Stimulated activated naive CD4-positive, alpha-beta T cell (primary cell): Measurements from ENCODE around the gene BOD1L1.

Source experiments
- DNase-seq, 6 experiments: peaks; one replicate each; lab custom pipeline; 2025; lab: John Stamatoyannopoulos, UW

The BOD1L1 gene

DNA sequence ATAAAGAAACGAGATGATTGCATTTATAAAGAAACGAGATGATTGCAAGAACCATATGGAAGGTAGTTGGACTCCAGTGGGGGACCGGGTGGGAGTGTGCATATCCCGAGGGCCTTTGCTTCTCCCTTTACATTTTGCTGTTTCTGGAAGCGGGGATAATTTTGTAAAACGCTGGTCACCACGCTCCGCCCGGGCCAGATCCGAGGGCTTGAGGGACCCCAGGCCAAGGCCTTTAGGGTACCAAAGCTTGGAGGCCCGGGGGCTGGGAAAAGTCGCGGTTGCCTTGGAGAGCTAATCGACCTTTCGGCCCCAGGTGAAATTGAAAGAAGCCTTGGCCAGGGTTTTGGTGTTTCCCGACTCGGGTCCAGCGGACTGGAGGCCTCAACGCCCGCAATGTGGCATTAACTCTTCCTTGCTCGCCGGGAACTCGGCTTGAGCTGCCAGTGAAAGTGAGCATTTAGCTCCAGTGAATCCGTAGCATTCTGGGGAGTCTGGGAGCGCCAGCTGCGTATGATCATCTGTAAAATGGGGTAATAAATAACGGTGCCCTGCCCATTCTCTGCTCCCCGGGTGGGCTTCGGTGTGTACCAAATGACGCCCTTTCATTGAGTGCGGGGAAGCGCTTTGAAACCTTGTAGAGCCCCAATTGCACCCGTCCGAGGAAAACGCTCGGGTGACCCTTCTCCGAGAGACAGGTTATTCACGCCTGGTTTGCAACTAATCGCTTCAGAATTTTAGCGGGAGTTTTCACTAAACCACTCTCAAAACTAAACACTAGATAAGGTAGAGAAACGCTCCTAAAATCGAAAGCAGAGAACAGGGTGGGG lies 87.7 kb downstream of the BOD1L1 start:
- no peak for DNase-seq

GRCh38 chr4:13539047-13539618 lies 88.4 kb downstream of the BOD1L1 start:
- DNase-seq = no peak

GRCh38 chr4:13538427-13538973 lies 89.0 kb downstream of the BOD1L1 start:
- no peak for DNase-seq

- DNase-seq = no peak
These were observed 89.7 kb downstream of the BOD1L1 start for GRCh38 chr4:13537832-13538177.

GRCh38 chr4:13537011-13537831 lies 90.3 kb downstream of the BOD1L1 start:
- DNase-seq = peak in 1 of 6 experiments; percentile 9

DNA sequence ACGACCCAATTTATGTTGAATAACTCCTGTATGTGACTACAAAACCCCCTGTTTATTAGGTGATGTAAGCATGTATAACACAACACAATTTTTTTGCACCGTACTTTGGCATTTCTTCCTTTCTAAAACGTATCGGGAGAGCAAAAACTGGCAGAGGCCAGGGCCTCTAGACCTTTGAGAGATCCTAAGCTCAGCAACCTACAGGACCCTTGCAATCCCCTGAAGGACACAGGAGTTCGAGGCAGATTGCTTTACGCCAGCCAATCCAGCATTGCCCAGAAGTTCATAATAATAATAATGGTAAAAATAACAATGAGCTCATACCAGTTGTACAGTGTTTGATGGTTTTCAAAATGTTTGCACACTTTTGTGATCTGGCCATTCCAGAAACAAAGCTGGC lies 90.9 kb downstream of the BOD1L1 start:
- DNase-seq = no peak

GRCh38 chr4:13535708-13536361 lies 91.7 kb downstream of the BOD1L1 start:
- no peak for DNase-seq

GRCh38 chr4:13535118-13535517 lies 92.4 kb downstream of the BOD1L1 start:
- DNase-seq = no peak

- no peak for DNase-seq
These were observed 93.0 kb downstream of the BOD1L1 start for GRCh38 chr4:13534344-13535063.

DNA sequence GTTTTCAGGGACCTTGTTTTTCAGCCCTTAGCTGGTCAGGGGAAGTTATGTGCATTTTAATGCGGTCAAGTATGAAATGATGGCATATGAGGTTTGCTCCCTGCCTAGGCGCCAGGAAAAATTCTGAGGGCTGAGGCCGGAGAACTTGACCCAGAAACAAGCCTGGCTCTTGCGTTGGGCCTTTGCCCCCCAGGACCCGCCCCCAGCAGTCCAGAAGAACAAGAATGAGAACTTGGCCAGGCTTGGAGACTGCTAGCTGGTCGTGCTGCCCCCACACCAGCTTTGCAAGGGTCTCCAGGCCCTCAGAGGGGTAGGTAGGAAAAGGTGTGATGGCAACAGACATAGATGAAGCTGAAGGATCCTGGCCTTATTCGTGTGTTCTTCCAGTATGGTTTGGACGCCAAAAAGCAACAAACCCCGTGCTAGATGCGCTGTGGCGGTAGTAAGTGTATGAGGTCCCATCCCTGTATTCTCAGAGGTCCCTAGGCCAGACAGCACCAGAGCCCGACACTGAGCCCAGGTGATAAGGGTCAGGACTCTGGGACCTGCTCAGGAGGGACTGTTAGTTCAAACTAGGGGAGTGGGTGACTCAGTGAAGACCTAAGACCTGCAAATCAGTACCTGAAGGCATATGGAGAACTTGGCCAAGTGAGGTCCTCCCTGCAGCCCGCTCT lies 93.7 kb downstream of the BOD1L1 start:
- DNase-seq = no peak

GRCh38 chr4:13531625-13531998 lies 95.9 kb downstream of the BOD1L1 start:
- no peak for DNase-seq

GRCh38 chr4:13530823-13531624 lies 96.5 kb downstream of the BOD1L1 start:
- DNase-seq = no peak

GRCh38 chr4:13529128-13529919 lies 98.2 kb downstream of the BOD1L1 start:
- no peak for DNase-seq

GRCh38 chr4:13528821-13529127 lies 98.8 kb downstream of the BOD1L1 start:
- no peak for DNase-seq

- no peak for DNase-seq
These were observed 99.3 kb downstream of the BOD1L1 start for GRCh38 chr4:13527981-13528820.

GRCh38 chr4:13527192-13527980 lies 100.1 kb downstream of the BOD1L1 start:
- DNase-seq = no peak

DNA sequence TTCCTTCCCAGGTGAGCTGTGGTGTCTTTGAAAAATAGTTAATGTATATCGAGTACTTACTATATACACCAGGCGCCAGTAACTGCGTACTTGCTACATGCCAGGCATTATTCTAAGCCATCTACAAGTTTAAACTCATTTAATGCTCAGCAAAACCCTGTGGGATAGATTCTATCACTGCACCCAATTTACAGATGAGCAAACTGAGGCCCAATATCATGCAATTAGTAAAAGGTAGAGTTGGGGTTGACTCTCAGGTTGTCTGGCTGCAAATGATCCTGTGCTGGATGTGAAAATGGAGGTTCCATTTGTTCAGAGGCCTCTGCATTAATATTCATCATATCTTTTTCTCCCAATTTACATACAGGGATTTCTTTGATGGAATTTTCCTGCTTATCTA lies 100.9 kb downstream of the BOD1L1 start:
- no peak for DNase-seq
